Adrenal gland (tissue), 12 donors: ENCODE measurements around the gene SP7. TPM values are rescaled to one million over a fixed set of nuclear protein-coding genes. Genes with fewer than 3 reads are reported as not detected.
"Not testable (repeated sequence)": the region's sequence is repeated elsewhere in the genome, so short reads cannot be mapped to it uniquely, and the experiment has no call there.

ENCODE experiments used
- DNase-seq, 7 donors: peaks; one replicate each; pipeline ENCODE4 v3.0.0-alpha.2; 2019 to 2020
- H3K27ac ChIP-seq, 5 donors: fragments of 200-600 bp; sonication (generic) in 4 of 5; 1 replicate in 3 of 5; 2 replicates in 2 of 5; pipeline versions ENCODE4 v1.5.1 to v1.8.0; 2016 to 2020; ENCODE audit warnings: mild to moderate bottlenecking in 1 of 5
- H3K27me3 ChIP-seq: fragments of 200-600 bp; 2 replicates; pipeline ENCODE4 v1.8.0; 2021
- H3K36me3 ChIP-seq, 2 donors: fragments of 200-600 bp; replicated peaks in 1 of 2; 1 replicate in 1 of 2; 2 replicates in 1 of 2; pipeline versions ENCODE4 v1.5.1 to v1.8.0; 2018 to 2022
- H3K4me1 ChIP-seq, 2 donors: fragments of 200-600 bp; replicated peaks in 1 of 2; 1 replicate in 1 of 2; 2 replicates in 1 of 2; pipeline versions ENCODE4 v1.5.1 to v1.8.0; 2018 to 2021
- H3K4me3 ChIP-seq, 4 donors: fragments of 200-600 bp; sonication (generic) in 3 of 4; one replicate each; pipeline ENCODE4 v1.5.1; 2016 to 2018
- H3K9me3 ChIP-seq, 3 donors: fragments of 200-600 bp; sonication (generic) in 1 of 3; replicated peaks in 1 of 3; 1 replicate in 2 of 3; 2 replicates in 1 of 3; pipeline versions ENCODE4 v1.5.1 to v1.8.0; 2016 to 2021
- CTCF ChIP-seq, 6 experiments: fragments of 450-650 bp in 4 of 6; fragments of 200-600 bp in 2 of 6; sonication (generic) in 1 of 6; IDR thresholded peaks; 1 replicate in 5 of 6; 2 replicates in 1 of 6; pipeline versions ENCODE4 v1.5.1 to v1.8.0; 2016 to 2021; ENCODE audit warnings: antibody characterized with exemption in 6 of 6, mild to moderate bottlenecking in 2 of 6, moderate library complexity in 1 of 6
- POLR2A ChIP-seq, 2 donors: fragments of 450-650 bp; IDR thresholded peaks; one replicate each; pipeline ENCODE4 v1.6.1; 2017; ENCODE audit warnings: antibody characterized with exemption in 2 of 2, mild to moderate bottlenecking in 2 of 2, moderate library complexity in 1 of 2
- WGBS, 4 donors: extraction: QIAGEN DNeasy Blood & Tissue Kit in 2 of 4; methylation state at CpG; one replicate each; pipeline versions ENCODE4 v1.1.5 to v1.1.7; 2013 to 2017; 5-methylcytosine and 5-hydroxymethylcytosine counted together
- intact Hi-C, 2 donors: fragments of 100-400 bp; cut with DNase I; formaldehyde crosslinking; loops; one replicate each; pipeline versions ENCODE4 v1.14.1 to v1.15.0; 2022 to 2023
- polyA plus RNA-seq, 3 donors: library from polyadenylated mRNA; stranded (reverse); fragments of 200-250 nt in 2 of 3; fragments of 350-450 nt in 1 of 3; fragmentation: Illumina TruSeq in 1 of 3; extraction: RNeasy Lipid Tissue Mini Kit (QIAGEN cat#74804) in 1 of 3; gene quantifications; one replicate each; pipeline ENCODE4 v1.2.3, GENCODE V29; 2013 to 2014
- total RNA-seq, 9 donors: library from RNA; depleted of rRNA in 4 of 9; stranded (reverse); fragments of >200 nt in 4 of 9; fragments of 120-200 nt in 1 of 9; fragmentation: NEBNext Ultra II Directional in 1 of 9; extraction: Animal tissue kit (Norgen Biotek cat#: 25700) in 1 of 9; gene quantifications; one replicate each; pipeline versions ENCODE4 v1.1.0 to v1.2.4, GENCODE V29; 2013 to 2023
- donor health status: healthy with polysubstance abuse.
- donor health status: Bipolar disorder and iron deficiency.
- donor health status: DM: yes; HTN: yes; CAD: no.
- donor health status: DM: no; HTN: no; CAD: no.
- donor health status: DM: no; HTN: no; CAD: no.
- donor health status: DM: yes; HTN: yes; CAD: no.

The SP7 gene
- total and polyA plus RNA-seq, 12 donors: 0.03 TPM; not detected in 11

DNA sequence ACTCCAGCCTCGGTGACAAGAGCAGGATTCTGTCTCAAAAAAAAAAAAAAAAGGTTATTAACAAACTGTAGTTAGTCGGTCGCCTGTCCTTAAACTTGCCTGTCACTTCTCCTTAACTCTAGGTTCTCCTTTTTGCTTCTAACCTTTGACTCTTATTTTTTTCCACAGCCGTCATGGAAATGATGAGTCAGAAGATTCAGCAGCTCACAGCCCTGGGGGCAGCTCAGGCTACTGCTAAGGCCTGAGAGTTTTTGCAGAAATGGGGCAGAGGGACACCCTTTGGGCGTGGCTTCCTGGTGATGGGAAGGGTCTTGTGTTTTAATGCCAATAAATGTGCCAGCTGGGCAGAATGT lies 37.1 kb downstream of the SP7 start:
- no peaks in the 10 kb centered on the region for H3K27me3 ChIP-seq
- 20 to 38% (median 27%) methylated on average over 5 of the region's 5 CpGs for WGBS, 4 donors
- peak overlapping the region; percentile 3 to 95 (median 80) for H3K27ac ChIP-seq
- H3K9me3 ChIP-seq: no peaks in the 10 kb centered on the region
- H3K4me1 ChIP-seq: peaks cover 12 to 71% of the 10 kb centered on the region in 2 donors
- peaks cover 0 to 37% of the 10 kb centered on the region in 2 donors for H3K36me3 ChIP-seq
- H3K4me3 ChIP-seq: peak overlapping the region in 2 of 4 donors; percentile 74 to 84
- intact Hi-C loops: no loop called here
- DNase-seq: peak; percentile 45 to 80 (median 66)
- TF ChIP-seq POLR2A (IDR thresholded peaks at IDR 0.05) (no peak), CTCF (IDR thresholded peaks at IDR 0.05) (peak in 1 of 6 experiments; percentile 10)

GRCh38 chr12:53298164-53298563 lies 38.0 kb downstream of the SP7 start:
- Histone ChIP-seq H3K4me1 (peaks cover 12 to 69% of the 10 kb centered on the region in 2 donors), H3K4me3 (no peak overlapping the region), H3K27me3 (no peaks in the 10 kb centered on the region), H3K27ac (peak overlapping the region in 4 of 5 donors; percentile 60 to 95 (median 86)), H3K36me3 (peaks cover 0 to 32% of the 10 kb centered on the region in 2 donors), H3K9me3 (no peaks in the 10 kb centered on the region)
- DNase-seq: peak in 1 of 7 donors; percentile 24
- TF ChIP-seq POLR2A (IDR thresholded peaks at IDR 0.05): peak in 1 of 2 donors; percentile 7
- TF ChIP-seq CTCF (IDR thresholded peaks at IDR 0.05): no peak
- 26 to 41% (median 36%) methylated on average over 5 of the region's 5 CpGs for WGBS, 4 donors
- intact Hi-C loops: no loop called here

DNA sequence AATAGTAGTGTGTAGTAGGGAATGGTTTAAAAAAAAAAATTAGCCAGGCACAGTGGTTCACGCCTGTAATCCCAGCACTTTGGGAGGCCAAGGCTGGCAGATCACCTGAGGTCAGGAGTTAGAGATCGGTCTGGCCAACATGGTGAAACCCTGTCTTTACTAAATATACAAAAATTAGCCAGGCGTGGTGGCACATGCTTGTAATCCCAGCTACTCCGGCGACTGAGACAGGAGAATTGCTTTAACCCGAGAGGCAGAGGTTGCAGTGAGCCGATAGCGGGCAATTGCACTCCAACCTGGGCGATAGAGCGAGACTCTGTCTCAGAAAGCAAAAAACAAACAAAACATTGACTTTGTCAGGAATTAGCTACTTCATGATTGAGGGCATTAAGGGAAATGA lies 39.0 kb downstream of the SP7 start:
- intact Hi-C loops, H3K4me3 ChIP-seq, DNase-seq, H3K9me3 ChIP-seq, H3K27me3 ChIP-seq: not testable (repeated sequence)
- H3K36me3 ChIP-seq: peaks cover 0 to 22% of the 10 kb centered on the region in 2 donors
- H3K4me1 ChIP-seq: peaks cover 12 to 59% of the 10 kb centered on the region in 2 donors
- peak overlapping the region in 2 of 5 donors; percentile 94 to 95 for H3K27ac ChIP-seq
- WGBS, 4 donors: 88 to 94% (median 92%) methylated on average over 10 of the region's 10 CpGs

DNA sequence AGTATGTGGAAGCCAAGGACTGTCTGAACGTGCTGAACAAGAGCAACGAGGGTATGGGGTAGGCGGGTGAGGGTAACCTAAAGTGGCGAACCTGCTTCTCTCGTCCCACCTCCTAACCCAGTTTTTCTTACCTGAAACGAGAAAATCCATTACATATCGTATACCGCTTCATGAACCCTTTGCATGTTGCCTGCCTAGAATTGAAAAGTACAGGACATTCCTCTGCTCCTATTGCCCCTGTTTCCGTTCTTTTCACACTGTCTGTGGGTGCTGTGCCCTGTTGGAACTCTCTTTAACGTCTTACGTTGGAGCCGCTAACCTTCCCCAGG lies 40.3 kb downstream of the SP7 start:
- WGBS, 4 donors: 2 to 8% (median 3%) methylated on average over 12 of the region's 12 CpGs
- intact Hi-C loops: no loop called here
- Histone ChIP-seq H3K9me3 (no peaks in the 10 kb centered on the region), H3K36me3 (peaks cover 0 to 14% of the 10 kb centered on the region in 2 donors), H3K27ac (peak overlapping the region; percentile 60 to 94 (median 89)), H3K27me3 (no peaks in the 10 kb centered on the region), H3K4me3 (peak overlapping the region; percentile 49 to 80 (median 62)), H3K4me1 (peaks cover 12 to 53% of the 10 kb centered on the region in 2 donors)
- no peak for DNase-seq
- TF ChIP-seq POLR2A (IDR thresholded peaks at IDR 0.05): no peak
- no peak for TF ChIP-seq CTCF (IDR thresholded peaks at IDR 0.05)
